ENCODE data around the gene ZNF236.
A peak's percentile ranks its signal among the peaks of the same experiment; 100 is the strongest.

Gene ZNF236

GRCh38 chr18:76978616-76979015 is 156.3 kb downstream of the ZNF236 start:
- TF ChIP-seq CTCF (conservative IDR thresholded peaks at IDR 0.05) (no peak), ZFX (IDR thresholded peaks at IDR 0.05) (no peak)
- no peak overlapping the region for H3K27ac ChIP-seq

GRCh38 chr18:76979111-76979751 is 156.9 kb downstream of the ZNF236 start:
- TF ChIP-seq ZFX (IDR thresholded peaks at IDR 0.05): no peak
- no peak for TF ChIP-seq CTCF (conservative IDR thresholded peaks at IDR 0.05)
- no peak overlapping the region for H3K27ac ChIP-seq

DNA sequence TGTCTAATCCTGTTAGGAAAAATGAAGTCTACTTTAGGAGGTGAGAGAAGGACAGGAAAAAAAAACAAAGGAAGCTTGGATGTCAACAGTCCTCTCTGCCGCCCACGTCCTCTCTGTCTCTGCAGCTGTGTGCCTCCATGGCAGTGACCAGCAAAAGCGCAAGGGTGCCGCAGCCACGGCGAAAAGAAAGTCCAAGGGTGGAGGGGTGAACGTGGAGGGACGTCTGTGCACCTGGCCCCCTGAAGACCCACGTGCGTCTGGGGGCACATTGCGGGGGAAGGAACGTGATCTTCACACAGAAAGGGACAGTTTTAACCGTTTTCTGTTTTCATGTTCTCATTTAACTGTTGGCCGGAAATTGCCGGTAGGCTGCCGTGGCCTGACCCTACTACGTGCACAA is 157.5 kb downstream of the ZNF236 start:
- no peak overlapping the region for H3K27ac ChIP-seq
- TF ChIP-seq CTCF (conservative IDR thresholded peaks at IDR 0.05) (no peak), ZFX (IDR thresholded peaks at IDR 0.05) (no peak)

DNA sequence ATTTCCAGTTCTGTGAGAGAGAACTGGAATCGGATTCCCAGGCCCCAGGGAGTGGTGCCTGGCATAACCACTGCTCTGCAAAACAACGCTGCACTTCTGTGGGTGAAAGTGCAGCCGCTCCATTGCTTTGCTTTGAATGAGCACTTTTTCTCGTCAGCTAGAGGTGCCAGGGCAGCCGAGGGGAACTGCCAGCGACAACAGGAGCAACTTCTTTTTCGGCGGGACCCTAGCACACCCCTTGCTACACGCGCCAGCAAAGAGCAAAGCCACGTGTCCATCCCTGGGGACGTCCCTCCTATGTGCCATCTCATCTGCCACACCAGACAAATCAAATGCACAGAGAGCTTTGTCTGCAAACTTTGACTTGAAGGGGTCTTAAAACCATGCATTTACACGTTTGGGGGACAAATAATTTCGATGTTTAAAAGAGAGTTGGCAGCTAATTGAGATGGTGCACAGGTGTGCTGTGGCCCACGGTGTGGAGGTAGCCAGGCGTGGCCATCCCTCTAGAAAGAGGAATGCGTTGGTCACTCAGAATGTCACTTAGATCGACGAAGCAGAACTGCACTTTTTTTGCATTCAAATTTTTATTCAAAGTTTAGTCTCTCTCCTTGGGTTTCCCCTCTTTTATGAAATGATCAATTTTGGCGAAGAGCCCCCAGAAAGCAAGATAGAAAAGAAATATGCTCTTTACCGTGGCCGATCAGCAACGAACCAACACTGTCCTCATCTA is 158.5 kb downstream of the ZNF236 start:
- H3K27ac ChIP-seq: no peak overlapping the region
- TF ChIP-seq CTCF (conservative IDR thresholded peaks at IDR 0.05) (no peak), ZFX (IDR thresholded peaks at IDR 0.05) (no peak)

DNA sequence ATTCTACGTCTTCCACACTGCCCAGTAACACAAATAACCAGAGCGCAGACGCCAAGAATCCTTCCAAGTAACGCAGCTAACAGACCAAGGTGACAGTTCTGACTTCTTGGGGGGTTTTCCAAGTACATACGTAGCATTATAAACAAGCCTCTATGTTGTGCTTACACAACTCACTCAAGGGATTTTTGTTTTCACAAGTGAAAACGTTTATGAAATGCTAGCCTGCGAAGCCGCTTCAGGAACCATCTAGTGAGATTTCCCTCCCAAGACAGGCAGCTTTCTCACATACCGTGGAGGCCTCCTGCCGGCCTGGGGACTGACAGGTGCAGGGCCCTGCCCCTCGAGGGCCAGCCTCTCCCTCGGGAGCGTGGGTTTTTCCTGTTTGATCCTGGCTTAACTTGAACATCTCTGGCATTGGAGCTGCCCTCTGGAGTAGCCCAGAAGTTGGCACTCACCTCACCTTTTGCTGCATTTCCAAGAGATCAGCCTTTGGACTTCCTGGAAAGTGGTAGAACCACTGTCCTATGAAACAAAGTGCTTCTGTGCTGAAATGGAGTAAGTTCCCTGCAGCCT is 159.1 kb downstream of the ZNF236 start:
- TF ChIP-seq ZFX (IDR thresholded peaks at IDR 0.05) (no peak), CTCF (conservative IDR thresholded peaks at IDR 0.05) (no peak)
- H3K27ac ChIP-seq: no peak overlapping the region

GRCh38 chr18:76982038-76982437 is 159.7 kb downstream of the ZNF236 start:
- TF ChIP-seq ZFX (IDR thresholded peaks at IDR 0.05) (no peak), CTCF (conservative IDR thresholded peaks at IDR 0.05) (no peak)
- peak overlapping the region; percentile 17; the same call in 1 of the 2 replicates for H3K27ac ChIP-seq
